NCI-H446 (cell line): Measurements from ENCODE around the gene PGGT1B.
"Not testable (repeated sequence)": the region's sequence is repeated elsewhere in the genome, so short reads cannot be mapped to it uniquely, and the experiment has no call there.

ENCODE experiments used
- DNase-seq, 2 experiments: peaks; one replicate each; lab custom pipeline; 2025; lab: John Stamatoyannopoulos, UW

PGGT1B gene

DNA sequence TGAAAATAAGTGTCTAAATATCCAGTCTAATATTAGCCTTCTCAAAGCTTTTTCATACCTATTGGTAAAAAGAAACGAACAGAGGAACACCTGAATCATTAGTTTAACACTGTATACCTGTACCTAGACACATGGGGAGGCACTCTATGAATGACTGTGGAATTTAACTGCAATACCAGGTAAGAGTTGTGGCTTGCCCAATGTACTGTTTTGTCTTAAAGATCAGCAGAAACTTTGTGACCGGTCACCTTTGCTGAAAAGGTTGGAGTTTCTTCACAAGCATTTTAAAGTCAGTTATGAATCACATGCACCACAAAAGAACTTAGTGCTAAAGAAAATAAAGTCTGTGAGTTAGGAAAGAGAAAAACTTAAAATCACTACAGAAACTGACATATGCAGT, 2.4 kb downstream of the PGGT1B start:
- no peak for DNase-seq

DNA sequence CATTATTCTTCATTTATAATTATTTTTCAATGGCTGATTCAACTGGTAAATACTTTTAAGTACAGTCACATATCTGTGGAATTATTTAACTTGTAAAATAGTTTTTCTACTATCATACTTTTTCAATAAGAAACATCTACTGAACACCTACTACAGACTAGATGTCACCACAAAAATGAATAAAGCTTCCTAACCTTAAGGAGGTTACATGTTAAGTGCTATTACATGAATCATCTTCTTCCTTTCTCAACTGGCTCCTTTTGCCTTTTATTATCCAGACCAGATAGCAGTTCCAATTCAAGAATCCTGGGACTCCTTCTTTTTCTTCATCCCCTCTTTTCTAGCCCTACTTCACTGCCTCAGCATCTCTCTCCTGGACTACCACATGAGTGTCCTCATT, 4.7 kb downstream of the PGGT1B start:
- no peak for DNase-seq

DNA sequence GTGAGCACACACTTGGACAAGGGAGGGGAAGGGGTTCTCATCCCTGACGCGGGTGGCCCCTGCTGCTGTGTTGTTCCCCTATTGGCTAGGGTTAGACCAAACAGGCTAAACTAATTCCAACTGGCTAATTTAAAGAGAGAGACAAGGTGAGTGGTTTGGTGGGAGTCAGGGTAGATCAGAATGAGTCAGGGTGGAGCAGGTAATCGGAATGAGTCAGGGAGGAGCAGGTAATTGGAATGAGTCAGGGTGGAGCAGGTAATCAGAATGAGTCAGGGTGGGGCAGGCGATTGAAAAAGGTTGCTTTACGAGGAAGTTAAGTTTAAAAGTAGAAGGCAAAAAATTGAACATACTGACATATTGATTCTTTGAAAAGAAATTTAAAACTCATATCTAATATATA, 13.3 kb downstream of the PGGT1B start:
- DNase-seq: not testable (repeated sequence)

DNA sequence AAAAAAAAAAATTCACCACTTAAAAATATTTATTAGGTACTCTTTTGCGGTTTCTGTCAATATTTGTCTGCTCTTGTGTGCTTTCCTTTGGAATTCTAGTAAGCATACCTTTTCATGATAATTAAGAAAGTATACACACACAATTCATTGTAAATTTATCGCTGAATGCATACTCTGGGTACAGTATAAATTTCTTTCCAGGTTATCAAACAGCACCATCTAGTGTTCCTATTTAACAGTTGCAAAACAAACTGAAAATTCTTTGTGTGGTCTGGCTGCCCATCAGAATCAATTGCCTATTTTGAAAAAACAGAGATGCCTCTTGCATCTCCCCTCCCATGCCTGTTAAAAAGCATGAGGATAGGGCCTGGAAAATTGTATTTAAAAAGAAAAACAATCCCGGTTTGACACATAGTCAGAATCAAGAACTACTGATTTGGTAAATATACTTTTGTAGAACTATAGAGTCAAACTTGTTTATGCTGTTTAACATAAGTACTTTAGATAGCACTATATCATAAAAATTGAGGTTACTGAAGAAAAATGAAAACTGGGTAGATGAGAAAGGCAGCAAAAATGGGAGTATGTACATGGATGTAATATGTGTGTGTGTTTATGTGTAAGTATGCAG, 16.2 kb downstream of the PGGT1B start:
- DNase-seq: peak; percentile 32 to 71

DNA sequence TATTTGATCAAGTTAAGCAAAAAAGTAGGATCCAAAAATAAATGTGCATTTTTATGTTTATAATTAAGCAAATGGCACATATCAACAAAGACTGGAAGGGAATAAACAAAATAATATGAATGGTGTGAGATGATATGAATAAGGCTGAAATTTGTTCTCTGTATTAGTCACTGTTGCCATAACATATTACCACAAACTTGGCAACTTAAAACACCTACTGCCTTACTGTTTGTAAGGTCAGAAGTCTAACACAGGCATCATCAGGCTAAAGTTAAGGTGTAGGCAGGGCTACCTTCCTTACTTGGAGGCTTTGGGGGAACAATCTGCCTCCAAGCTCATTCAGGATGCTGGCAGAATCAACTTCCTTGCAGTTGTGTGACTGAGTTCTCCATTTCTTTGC, 19.3 kb downstream of the PGGT1B start:
- no peak for DNase-seq

DNA sequence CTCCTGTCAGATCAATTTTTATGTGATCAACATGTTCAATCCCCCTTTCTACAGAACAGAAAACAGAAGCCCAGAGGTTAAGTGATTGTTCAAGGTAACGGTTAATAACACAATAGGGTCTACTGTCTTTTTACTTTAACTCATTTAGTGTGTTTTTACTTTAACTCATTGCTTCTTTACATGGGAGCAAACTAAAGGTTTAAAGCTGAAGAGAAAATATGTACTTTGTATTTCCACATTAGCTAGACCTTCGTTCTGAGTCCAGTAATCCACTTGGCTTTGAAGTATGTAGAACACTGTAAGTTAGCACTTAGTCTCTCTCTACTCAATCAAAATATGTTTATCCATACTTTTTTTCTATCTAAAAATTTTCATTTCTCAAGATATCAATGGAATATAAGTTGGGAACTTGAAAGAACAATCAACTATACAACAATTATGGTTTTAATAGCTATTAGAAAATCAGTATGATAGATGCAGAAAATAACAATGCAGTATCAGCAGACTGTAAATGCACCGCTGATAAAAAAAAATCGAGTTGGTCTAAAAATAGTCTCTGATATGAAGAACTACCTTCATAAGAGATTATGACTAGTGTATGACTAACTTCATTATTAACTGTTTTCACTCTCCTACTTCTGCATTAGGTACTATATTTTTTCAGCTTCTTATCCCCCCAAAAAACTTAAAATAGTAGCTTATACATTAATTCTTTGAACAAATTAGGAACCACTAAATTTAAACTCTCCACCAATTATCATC, 20.6 kb downstream of the PGGT1B start:
- DNase-seq: no peak

DNA sequence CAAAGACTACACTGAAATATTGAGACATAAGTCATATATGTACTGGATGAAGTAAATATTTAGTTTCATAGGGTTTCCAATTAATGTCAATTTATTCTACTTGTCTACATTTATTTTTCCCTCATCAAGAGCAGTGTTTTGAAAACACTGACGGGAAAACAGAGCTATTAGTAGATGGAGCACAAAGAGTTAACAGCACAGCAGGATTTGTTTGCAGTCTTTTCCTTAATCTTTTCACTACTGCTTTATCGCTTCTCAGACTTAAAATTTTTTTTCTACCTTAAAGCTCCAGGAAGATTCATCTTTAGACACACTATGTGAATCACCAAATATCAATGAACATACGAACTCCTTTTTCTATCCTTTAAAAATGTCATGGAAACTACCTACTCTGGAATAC, 25.6 kb downstream of the PGGT1B start:
- no peak for DNase-seq

DNA sequence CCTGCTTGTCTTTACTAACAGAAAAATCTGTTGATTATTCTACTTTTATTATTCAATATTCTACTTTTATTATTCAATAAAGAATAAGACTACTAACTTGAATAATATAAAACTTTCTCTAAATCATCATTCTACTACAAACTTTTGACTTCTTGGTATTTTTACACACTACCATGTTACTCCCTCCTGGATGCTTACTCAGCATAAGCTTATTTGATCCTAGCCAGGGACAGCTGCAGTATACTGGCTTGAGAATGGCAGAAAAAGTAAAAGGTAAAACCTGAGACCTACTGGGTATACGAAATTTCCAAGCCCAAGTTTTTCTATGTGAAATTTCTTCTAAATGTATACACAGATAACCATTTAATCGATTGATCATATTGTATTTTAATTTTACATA, 26.1 kb downstream of the PGGT1B start:
- no peak for DNase-seq

DNA sequence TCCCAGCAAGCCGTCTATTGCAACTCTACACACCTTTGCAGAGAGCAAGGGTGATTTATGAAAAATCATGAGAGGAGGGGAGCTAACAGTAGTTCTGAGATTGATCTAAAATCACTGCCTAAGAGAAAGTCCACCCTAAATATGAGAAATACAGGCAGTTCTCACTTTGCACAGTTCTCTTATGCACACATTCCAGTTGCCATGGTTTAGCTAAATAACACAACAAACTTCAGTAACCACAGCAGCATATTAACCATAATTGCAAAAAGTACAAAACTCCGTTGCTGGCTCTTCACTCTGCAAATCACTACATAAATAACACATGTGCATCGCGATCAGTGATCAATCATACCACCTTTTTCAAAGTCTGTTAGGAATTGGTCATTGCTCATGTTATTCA, 31.1 kb downstream of the PGGT1B start:
- no peak for DNase-seq

DNA sequence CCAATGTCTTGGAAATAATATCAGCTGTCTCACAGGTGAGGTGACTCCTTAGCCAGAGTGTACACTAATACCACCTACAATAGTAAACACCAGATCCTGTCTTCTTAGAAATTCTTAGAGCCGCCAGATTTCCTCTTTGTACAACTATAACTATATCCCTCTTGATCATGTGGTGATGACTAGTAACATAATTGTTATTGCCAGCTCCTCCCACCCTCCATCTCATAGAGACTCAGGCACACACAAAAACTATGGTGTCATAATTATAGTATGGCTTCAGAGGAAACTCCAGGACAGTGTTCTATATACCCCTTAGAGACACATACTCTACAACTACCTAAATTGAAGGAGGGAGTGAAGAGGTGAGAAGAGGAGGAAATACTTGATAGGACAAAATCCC, 33.1 kb downstream of the PGGT1B start:
- no peak for DNase-seq

DNA sequence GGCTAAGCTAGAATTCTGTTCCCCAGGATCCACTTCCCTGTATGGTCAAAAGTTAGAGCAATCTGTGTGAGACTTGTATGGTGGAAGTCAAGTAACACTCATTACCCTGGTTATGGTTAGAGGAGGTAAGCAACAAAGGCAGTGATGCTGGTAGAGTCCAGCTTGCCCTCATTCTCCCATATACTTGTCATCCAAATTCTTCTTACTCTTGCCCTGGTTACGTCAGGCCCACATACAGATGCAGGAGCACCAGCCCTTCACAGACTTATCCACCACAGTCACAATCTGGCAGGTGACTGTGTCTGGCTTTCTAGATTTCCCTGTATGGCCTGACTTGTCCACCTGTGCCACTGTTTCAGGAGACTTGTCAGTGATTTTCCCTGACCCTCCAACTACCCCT, 35.4 kb downstream of the PGGT1B start:
- DNase-seq: no peak

DNA sequence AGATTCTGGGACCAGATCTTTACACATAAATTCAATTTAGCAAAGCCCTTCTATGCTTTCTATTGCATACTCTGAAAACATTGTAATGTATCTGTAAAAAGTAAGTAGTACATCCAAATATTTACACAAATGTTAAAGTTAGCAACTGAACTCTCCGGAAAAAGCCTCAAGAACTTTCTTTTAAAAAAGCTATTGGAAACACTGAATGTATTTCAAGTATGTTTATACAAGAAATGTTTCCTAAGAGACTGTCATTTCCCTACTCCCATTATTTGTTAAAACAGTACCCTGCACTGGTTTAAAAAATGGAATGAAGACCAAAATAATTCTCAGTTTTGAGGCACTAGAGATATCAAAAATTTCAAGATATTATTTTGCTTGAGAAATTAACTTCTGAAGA, 48.1 kb downstream of the PGGT1B start:
- DNase-seq: no peak

DNA sequence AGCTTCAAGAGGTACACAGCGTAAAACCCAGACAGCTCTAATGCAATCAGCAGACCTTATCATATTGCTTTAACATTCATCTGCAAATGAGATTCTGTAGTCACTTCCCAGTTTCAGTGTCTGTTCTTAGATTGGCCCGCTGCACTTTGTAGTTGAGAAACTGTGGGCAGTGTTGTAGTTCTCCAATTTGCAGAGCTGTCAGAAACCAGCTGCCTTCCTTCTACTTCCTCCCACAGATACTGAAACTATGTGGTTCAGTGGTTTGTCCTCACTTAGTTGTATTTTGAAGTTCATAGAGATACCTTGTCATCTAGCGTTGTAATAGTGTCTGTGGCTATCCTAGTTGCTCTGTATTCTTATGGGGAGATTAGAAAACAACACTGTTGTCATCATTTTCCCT, 53.4 kb downstream of the PGGT1B start:
- DNase-seq: no peak

DNA sequence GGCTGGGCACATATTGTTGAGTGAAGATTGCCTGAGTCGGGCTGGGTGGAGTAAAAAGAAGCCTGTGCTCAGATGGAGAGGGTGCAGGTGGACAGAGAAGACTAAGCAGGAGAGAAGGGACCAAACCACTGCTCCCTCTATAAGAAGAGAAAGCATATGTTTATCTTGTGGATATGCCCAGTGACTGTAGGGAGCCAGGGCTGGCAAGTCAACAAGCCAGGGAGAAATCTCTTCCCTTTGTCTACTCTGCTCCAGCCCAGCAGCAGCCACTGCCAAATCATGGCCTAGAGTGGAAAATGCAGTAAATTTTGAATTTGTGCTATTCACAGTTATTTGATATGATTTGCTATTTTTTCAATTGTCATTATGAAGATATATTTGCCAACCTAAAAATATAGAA, 59.7 kb downstream of the PGGT1B start:
- DNase-seq: peak; percentile 7 to 27

DNA sequence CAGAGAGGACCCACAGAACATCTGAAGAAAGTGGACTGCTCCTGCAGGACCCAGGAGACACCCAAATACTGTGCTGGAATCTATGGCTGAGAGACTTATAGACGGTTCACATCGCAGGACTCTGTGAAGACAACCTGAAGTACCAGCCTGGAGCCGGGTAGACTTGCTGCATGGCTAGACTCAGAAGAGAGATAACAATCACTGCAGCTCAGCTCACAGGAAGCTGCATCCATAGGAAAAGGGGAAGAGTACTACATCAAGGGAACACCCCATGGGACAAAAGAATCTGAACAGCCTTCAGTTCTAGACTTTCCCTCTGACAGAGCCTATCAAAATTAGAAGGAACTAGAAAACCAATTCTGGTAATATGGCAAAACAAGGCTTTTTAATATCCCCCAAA, 66.5 kb downstream of the PGGT1B start:
- DNase-seq: no peak

DNA sequence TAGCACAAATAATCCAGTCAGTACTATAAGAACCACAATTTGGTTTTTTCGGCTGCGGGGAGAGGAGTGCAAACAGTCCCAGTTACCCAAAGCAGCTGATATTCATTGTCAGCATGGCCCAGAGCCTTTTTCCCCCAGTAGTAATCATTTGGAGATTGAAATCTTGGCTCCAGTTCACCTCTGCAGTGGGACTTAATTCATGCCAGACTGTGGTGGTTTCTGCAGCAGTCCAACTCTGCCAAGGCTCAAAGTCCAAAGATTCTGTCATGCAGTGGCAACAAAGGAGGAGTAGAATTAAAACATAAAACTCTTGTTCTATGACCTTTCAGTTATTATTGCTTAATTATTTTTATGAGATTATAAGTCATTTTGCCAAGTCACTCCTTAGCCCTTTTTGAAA, 68.0 kb downstream of the PGGT1B start:
- DNase-seq: peak; percentile 64 to 85

DNA sequence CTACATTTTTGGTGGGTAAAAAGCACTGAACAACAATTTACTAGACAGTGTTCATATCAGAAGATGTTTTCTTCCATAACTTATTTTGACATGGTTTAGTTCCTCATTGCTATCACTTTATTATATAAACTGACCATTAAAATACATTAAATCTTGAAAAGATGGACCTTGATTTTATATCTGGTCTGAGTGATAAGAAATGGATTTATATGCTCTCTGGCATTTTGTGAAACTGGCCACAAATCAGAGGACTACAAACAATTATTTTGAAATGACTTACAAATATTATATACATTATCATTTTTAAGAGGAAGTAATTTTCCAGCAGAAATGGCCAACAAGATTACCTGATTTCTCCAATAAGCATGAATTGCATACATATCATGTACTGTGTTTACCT, 69.4 kb downstream of the PGGT1B start:
- no peak for DNase-seq

DNA sequence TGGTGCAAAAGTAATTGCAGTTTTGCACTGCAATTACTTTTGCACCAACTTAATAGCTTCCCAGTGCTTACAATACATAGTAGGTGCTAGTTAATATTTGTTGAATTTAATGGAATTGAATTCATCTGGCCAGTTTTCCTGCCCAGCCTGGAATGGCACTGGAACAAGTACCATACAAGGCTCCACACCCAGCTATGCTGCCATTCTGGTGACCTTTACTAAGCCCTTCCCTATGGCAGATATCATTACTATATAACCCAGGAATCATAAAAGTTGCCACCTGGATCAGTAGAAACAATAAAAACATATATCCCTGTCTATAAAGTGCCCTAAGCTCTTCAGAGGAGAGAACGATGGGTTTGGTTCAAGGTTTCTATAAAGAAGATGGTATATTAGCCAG, 70.6 kb downstream of the PGGT1B start:
- DNase-seq: no peak

DNA sequence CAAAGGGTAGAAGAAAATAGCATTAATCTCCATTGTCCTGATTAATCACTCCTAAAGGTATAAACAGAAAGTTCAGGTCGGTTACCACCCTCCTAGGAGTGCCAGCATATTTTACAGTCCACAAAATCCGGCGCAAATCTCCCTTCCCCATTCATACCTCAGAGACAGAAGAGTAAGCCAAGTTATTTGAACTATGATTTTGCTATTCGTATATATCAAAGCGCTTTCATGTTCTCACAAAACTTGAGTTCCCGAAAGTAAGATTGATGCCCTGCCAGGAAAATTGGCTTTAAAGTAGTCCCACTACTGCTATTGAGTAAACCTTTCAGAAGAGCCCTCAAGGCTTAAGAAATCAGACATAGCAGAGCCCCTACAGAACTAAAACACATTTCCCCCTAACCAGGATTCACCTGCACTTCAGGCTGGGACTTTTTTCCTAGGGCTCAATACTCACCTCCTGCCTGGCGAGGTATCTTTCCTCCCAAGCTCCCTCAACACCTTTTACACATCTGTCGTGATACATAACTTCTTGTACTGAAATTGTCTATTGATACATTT, 71.1 kb downstream of the PGGT1B start:
- no peak for DNase-seq

DNA sequence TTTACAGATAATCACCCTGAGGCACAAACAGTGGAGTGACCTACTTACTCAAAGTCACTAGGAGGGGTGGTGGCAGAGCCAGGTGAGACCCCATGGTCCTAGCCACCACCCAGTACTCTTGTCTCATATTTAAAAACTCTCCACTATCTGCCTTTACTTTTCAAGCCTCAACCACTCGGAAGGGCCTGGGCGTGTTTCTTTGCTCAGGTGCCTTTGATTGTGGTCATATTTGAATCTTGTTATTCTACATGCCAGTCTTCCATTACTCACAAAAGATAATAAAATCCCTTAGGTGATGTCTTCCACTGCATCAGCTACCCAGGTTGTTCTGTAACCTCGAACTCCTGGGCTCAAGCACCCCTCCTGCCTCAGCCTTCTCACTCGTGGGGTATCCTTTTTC, 72.3 kb downstream of the PGGT1B start:
- DNase-seq: no peak

DNA sequence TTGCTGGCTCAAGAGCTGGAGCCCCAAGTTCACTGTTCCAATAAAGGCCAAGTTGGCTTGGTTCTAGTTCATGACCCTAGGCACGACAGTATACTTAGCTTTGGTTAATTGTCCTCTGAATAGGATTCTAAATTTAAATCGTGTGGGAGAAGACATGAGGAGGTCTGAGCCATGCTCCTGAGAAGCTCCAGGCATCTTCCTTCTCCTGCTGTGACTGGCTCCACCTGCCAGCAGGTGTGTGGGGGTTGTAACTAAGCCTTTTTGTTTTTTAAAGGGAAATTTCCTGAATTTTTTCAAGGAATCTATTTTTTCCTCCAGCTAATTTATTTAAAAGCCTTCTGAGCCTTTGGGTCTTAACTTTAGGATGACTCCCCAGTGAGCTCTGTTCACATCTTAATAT, 72.8 kb downstream of the PGGT1B start:
- DNase-seq: no peak

DNA sequence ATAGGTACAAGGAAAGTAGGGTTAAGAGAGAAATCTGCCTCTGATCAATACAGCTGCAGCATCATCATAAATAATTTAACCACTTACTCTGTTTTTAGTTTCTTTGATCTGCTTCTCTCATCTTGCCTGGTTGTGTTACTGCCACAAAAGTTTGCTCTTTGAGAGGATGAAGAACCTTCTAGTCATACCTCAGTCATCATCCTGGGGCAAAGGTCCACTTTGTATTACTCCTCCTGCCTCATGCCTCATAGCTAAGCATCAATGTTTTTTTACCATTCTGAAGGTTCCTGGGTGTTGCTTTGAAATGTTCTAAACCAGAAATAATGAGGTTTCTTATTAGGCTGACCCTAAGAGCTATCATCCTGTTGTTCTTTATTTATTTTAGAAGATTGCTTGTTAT, 75.9 kb downstream of the PGGT1B start:
- DNase-seq: no peak

DNA sequence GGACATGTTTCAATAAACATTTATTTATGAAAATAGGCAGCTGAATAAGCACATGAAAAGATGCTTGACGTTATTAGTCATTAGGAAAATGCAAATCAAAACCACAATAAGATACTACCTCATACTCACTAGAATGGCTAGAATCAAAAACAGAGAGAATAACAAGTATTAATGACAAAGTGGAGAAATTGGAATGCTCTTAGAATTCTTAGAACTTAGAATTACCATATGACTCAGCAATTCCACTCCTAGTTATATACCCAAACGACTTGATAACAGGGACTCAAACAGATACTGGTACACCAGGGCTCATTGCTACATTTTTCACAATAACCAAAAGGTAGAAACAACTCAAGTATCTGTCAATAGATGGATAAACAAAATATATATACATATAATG, 77.9 kb downstream of the PGGT1B start:
- DNase-seq: no peak

DNA sequence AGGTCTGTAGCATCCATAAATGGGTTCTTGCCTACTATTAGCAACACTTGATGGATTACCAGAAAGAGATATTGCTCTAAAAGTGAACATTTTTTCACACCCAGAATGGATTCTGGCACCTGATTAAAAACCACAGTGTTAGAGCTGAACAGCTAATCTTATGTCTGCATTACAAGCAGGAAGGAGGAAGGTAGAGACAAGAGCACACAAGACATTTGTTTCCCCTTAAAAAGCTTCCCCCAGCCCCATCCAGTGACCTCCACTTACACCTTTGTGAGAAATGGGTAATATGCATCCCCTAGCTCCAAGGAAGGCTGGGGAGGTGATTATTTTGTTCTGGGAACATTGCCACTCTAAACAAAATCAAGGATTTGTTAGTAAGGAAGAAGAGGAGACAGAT, 80.9 kb downstream of the PGGT1B start:
- DNase-seq: no peak
